ENCODE measurements around the gene NTM.

DNA sequence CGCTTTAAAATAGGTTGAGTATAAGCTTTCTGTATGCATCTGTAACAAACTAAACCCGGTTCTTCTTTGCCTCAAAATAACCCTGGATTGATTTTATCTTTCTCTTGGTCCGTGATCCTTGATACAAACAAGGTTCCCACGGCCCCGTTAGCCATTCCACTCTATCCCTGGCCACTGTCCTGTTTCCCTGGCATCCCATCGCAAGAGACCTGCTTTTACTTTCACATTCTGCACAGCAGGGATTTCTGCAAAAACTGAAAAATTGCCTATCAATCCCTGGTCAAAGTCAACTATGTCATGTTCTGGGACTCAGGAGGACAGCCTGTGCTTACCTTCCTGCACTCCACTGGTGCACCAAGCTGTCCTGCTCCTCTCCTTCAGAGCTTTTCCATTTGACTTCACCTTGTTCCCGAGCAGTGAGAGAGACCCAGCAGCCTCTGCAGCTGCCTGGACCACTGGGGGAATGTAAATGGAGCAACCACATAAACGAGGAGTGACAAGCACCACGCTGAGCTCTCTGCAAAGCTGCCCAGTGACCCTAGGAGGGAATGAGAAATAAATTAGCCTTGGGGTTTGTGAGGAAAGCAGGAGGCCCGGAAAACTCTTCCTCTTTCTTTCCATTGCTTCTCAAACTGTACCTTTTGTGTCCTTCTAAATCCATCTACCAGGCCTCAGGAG, 175.9 kb downstream of the NTM start:
- no peak for TF ChIP-seq CTCF (IDR thresholded peaks at IDR 0.05; ENCODE audit: low read depth, low read length, poor library complexity, severe bottlenecking)
- no peak for TF ChIP-seq EZH2phosphoT487 (IDR thresholded peaks at IDR 0.05; ENCODE audit: borderline replicate concordance, low read length)
